ENCODE results near the gene PLPP1. TPM values are rescaled to one million over a fixed set of nuclear protein-coding genes. Genes with fewer than 3 reads are reported as not detected.

PLPP1 gene
- total and polyA plus RNA-seq, 2 experiments from 2014 or later, result 63.5 to 78.6 TPM

DNA sequence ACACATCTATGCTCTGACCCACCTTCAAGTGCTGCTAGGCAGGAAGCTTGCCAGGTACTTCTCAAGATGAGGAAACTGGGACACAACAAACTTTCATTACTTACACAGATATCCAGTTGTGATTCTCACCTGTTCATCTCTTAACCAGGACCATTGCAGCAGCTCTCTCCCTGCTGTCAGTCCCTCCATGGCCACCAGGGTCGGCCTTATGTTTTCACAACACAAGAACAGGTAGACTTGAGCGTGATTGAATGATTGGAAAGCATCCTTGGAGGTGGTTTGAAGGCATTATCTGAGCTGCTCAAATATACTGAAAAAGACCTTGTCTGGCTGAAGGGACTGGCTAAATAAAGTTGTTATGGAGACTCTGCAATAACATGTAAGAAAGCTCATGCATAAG lies 132.6 kb downstream of the PLPP1 start:
- DNase-seq, result no peak
- Histone ChIP-seq H2AFZ (no peak overlapping the region), H3K9me3 (ENCODE audit: low read depth) (no peaks in the 10 kb centered on the region), H3K27me3 (replicated peaks; ENCODE audit: insufficient read depth) (no peaks in the 10 kb centered on the region), H3K4me1 (ENCODE audit: insufficient read depth) (no peaks in the 10 kb centered on the region), H3K27ac (no peak overlapping the region), H3F3A (ENCODE audit: insufficient read depth) (no peaks in the 10 kb centered on the region), H3K36me3 (ENCODE audit: low read depth) (peaks cover 36% of the 10 kb centered on the region), H3K79me2 (ENCODE audit: insufficient read depth) (no peaks in the 10 kb centered on the region), H4K20me1 (ENCODE audit: insufficient read depth) (no peaks in the 10 kb centered on the region), H3K4me3 (no peak overlapping the region), H3K4me2 (ENCODE audit: unreplicated experiment) (no peak overlapping the region), H3K9ac (no peak overlapping the region), H3K9me2 (ENCODE audit: insufficient read depth) (no peaks in the 10 kb centered on the region)
- in situ Hi-C loops (cut with MboI), result loop anchor here (25.0 kb wide), 1 partner anchor 285 kb away; no protein-coding TSS in a partner anchor
- TF ChIP-seq EZH2phosphoT487 (IDR thresholded peaks at IDR 0.05; ENCODE audit: insufficient read depth, low read depth) (no peak), EZH2 (IDR thresholded peaks at IDR 0.05; ENCODE audit: insufficient read depth, poor library complexity, severe bottlenecking) (no peak)
- 28 to 33% methylated on average over 2 of the region's 2 CpGs for WGBS, 2 experiments (ENCODE audit: low coverage in 1 of 2, low lambda C conversion rate in 2 of 2, missing lambda C conversion rate in 2 of 2)

DNA sequence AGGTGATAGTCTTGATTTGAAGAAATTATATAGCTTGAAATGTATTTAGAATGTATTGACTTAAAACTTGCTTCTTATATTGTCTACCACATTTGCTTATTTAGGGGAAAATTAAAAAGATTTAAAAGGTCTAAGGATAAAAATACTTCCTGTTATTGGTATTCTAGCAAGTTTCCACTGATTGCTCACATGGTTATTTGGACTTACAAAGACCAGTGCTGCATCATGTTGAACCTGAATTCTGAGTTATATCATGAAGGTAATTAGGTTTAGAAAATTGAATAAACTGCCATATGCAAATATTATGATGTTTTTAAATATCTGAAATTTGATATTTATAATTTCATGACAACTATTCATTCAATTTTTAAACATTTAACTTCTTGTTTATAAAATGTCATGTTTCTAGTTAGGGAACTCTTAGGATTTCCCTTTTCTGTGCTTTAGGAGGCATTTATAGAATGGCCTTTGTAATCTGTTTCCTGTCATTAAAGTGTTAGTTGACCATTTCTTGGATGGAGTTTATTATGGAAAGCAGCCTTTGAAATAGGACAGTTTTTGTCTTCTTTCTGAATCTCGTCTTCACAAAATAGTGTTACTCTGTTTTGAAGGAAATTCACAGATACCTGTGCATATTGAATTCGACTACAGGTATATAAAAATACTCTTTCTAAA lies 141.1 kb downstream of the PLPP1 start:
- Histone ChIP-seq H3K9me2 (ENCODE audit: insufficient read depth) (no peaks in the 10 kb centered on the region), H2AFZ (no peak overlapping the region), H4K20me1 (ENCODE audit: insufficient read depth) (no peaks in the 10 kb centered on the region), H3K36me3 (ENCODE audit: low read depth) (peaks cover 27% of the 10 kb centered on the region), H3F3A (ENCODE audit: insufficient read depth) (no peaks in the 10 kb centered on the region), H3K79me2 (ENCODE audit: insufficient read depth) (no peaks in the 10 kb centered on the region), H3K27ac (no peak overlapping the region), H3K4me1 (ENCODE audit: insufficient read depth) (no peaks in the 10 kb centered on the region), H3K4me3 (no peak overlapping the region), H3K9me3 (ENCODE audit: low read depth) (no peaks in the 10 kb centered on the region), H3K9ac (no peak overlapping the region), H3K27me3 (replicated peaks; ENCODE audit: insufficient read depth) (no peaks in the 10 kb centered on the region), H3K4me2 (ENCODE audit: unreplicated experiment) (no peak overlapping the region)
- TF ChIP-seq EZH2 (IDR thresholded peaks at IDR 0.05; ENCODE audit: insufficient read depth, poor library complexity, severe bottlenecking), result no peak
- TF ChIP-seq EZH2phosphoT487 (IDR thresholded peaks at IDR 0.05; ENCODE audit: insufficient read depth, low read depth), result no peak
- no peak for DNase-seq
- in situ Hi-C loops (cut with MboI), result no loop called here
- WGBS, 2 experiments (ENCODE audit: low coverage in 1 of 2, low lambda C conversion rate in 2 of 2, missing lambda C conversion rate in 2 of 2), result 48 to 49% methylated on average over 2 of the region's 2 CpGs

DNA sequence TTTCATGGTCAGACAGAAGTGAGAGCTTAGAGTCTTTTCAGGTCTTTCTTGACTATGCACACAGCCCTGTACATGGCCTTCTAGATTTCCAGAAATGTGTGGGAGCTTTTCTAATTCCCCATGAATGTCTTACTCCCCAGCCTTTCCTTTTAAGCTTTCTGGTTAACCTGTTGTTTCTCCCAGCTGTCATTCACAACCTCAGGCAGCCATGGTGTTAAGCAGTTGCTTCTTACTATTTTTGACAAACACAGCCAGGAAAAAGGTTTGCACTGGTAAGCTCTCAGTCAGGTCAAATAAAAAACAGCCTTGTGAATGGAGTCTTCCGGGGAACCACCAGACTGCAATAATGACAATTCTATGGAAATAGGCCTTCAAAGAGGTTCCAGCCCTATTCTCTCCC lies 142.1 kb downstream of the PLPP1 start:
- Histone ChIP-seq H3K4me3 (no peak overlapping the region), H3K4me1 (ENCODE audit: insufficient read depth) (no peaks in the 10 kb centered on the region), H3K27me3 (replicated peaks; ENCODE audit: insufficient read depth) (no peaks in the 10 kb centered on the region), H3F3A (ENCODE audit: insufficient read depth) (no peaks in the 10 kb centered on the region), H2AFZ (no peak overlapping the region), H3K4me2 (ENCODE audit: unreplicated experiment) (no peak overlapping the region), H3K9ac (no peak overlapping the region), H3K36me3 (ENCODE audit: low read depth) (peaks cover 33% of the 10 kb centered on the region), H3K27ac (no peak overlapping the region), H3K9me3 (ENCODE audit: low read depth) (no peaks in the 10 kb centered on the region), H4K20me1 (ENCODE audit: insufficient read depth) (no peaks in the 10 kb centered on the region), H3K79me2 (ENCODE audit: insufficient read depth) (no peaks in the 10 kb centered on the region), H3K9me2 (ENCODE audit: insufficient read depth) (no peaks in the 10 kb centered on the region)
- no peak for TF ChIP-seq EZH2 (IDR thresholded peaks at IDR 0.05; ENCODE audit: insufficient read depth, poor library complexity, severe bottlenecking)
- no peak for TF ChIP-seq EZH2phosphoT487 (IDR thresholded peaks at IDR 0.05; ENCODE audit: insufficient read depth, low read depth)
- in situ Hi-C loops (cut with MboI), result no loop called here
- no peak for DNase-seq
- 91 to 100% methylated on average over 1 of the region's 1 CpG for WGBS, 2 experiments (ENCODE audit: low coverage in 1 of 2, low lambda C conversion rate in 2 of 2, missing lambda C conversion rate in 2 of 2)

DNA sequence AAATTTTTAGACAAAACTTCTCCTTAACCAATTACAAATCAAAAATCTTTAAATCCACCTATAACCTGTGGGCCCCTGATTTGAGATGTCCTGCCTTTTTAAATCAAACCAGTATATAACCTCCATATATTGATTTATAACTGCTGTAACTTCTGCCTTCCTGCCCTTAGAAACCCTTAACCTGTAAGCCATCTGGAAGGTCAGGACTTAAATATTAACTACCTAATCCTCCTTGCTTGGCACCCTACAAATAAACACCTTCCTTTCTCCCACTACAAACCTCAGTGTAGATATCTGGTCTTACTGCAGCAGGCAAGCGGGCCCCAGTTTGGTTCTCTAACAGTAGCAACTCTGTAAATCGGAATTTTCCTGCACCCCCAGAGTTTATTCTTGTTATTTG lies 143.1 kb downstream of the PLPP1 start:
- Histone ChIP-seq H3K79me2 (ENCODE audit: insufficient read depth) (no peaks in the 10 kb centered on the region), H3F3A (ENCODE audit: insufficient read depth) (no peaks in the 10 kb centered on the region), H3K27me3 (replicated peaks; ENCODE audit: insufficient read depth) (no peaks in the 10 kb centered on the region), H3K27ac (no peak overlapping the region), H3K9ac (no peak overlapping the region), H4K20me1 (ENCODE audit: insufficient read depth) (no peaks in the 10 kb centered on the region), H3K9me2 (ENCODE audit: insufficient read depth) (no peaks in the 10 kb centered on the region), H3K4me2 (ENCODE audit: unreplicated experiment) (no peak overlapping the region), H3K4me1 (ENCODE audit: insufficient read depth) (no peaks in the 10 kb centered on the region), H2AFZ (no peak overlapping the region), H3K9me3 (ENCODE audit: low read depth) (no peaks in the 10 kb centered on the region), H3K36me3 (ENCODE audit: low read depth) (peaks cover 33% of the 10 kb centered on the region), H3K4me3 (no peak overlapping the region)
- no peak for DNase-seq
- 96 to 100% methylated on average over 2 of the region's 2 CpGs for WGBS, 2 experiments (ENCODE audit: low coverage in 1 of 2, low lambda C conversion rate in 2 of 2, missing lambda C conversion rate in 2 of 2)
- TF ChIP-seq EZH2phosphoT487 (IDR thresholded peaks at IDR 0.05; ENCODE audit: insufficient read depth, low read depth) (no peak), EZH2 (IDR thresholded peaks at IDR 0.05; ENCODE audit: insufficient read depth, poor library complexity, severe bottlenecking) (no peak)
- in situ Hi-C loops (cut with MboI), result no loop called here

All from GM23248 (cell line).